Vagina (tissue), 2 donors: ENCODE measurements around the gene OR2V2.

Source experiments
- CTCF ChIP-seq, 3 experiments: fragments of 450-650 bp in 2 of 3; fragments of 200-600 bp in 1 of 3; sonication (generic) in 1 of 3; IDR thresholded peaks; one replicate each; pipeline ENCODE4 v1.5.1; 2017 to 2019; ENCODE audit warnings: antibody characterized with exemption in 3 of 3, mild to moderate bottlenecking in 2 of 3, moderate library complexity in 2 of 3
- POLR2A ChIP-seq, 2 donors: fragments of 450-650 bp; IDR thresholded peaks; one replicate each; pipeline ENCODE4 v1.6.1; 2017; ENCODE audit warnings: antibody characterized with exemption in 2 of 2, mild to moderate bottlenecking in 2 of 2, moderate library complexity in 2 of 2
- POLR2AphosphoS5 ChIP-seq, 2 donors: sonication (generic); formaldehyde crosslinking; IDR thresholded peaks; one replicate each; pipeline ENCODE4 v1.9.0; 2017; ENCODE audit warnings: antibody characterized with exemption in 2 of 2, mild to moderate bottlenecking in 2 of 2, low read depth in 1 of 2; ENCODE audit not compliant: insufficient read depth in 1 of 2

- no peak for TF ChIP-seq CTCF (IDR thresholded peaks at IDR 0.05)
- TF ChIP-seq POLR2AphosphoS5 (IDR thresholded peaks at IDR 0.05; ENCODE audit: insufficient read depth in 1 of 2, low read depth in 1 of 2), result no peak
- TF ChIP-seq POLR2A (IDR thresholded peaks at IDR 0.05), result no peak
Observed at GRCh38 chr5:181149806-181150733, 2.7 kb downstream of the OR2V2 start.
